Muscle of leg (tissue), 16 donors: ENCODE data around the gene EID1. TPM values are rescaled to one million over a fixed set of nuclear protein-coding genes. Genes with fewer than 3 reads are reported as not detected.

Source experiments
- DNase-seq: peaks from one replicate; pipeline ENCODE4 v3.0.0; 2013
- H3K27ac ChIP-seq: one replicate; pipeline ENCODE4 v1.5.1; 2013; ENCODE audit warnings: mild to moderate bottlenecking, low read length, control low read depth
- H3K27me3 ChIP-seq: one replicate; pipeline ENCODE4 v1.6.1; 2013; ENCODE audit warnings: low read length; ENCODE audit not compliant: control insufficient read depth, insufficient read depth
- H3K36me3 ChIP-seq: one replicate; pipeline ENCODE4 v1.6.1; 2013; ENCODE audit warnings: low read length; ENCODE audit not compliant: control insufficient read depth, insufficient read depth
- H3K4me1 ChIP-seq: one replicate; pipeline ENCODE4 v1.6.1; 2013; ENCODE audit warnings: low read length; ENCODE audit not compliant: control insufficient read depth, insufficient read depth
- H3K4me3 ChIP-seq: one replicate; pipeline ENCODE4 v1.5.1; 2013; ENCODE audit warnings: low read length, control low read depth
- H3K9me3 ChIP-seq: replicated peaks from 2 replicates; pipeline ENCODE4 v1.6.1; 2013; ENCODE audit warnings: low read depth, low read length; ENCODE audit not compliant: control insufficient read depth
- WGBS: methylation state at CpG from one replicate; pipeline ENCODE4 v1.1.5; 2013; ENCODE audit warnings: missing lambda C conversion rate; ENCODE audit not compliant: insufficient coverage; 5-methylcytosine and 5-hydroxymethylcytosine counted together
- long read RNA-seq, 11 donors: transcript quantifications; one replicate each; lab custom pipeline, GENCODE V29; 2026
- polyA plus RNA-seq, 8 donors: library from polyadenylated mRNA; unstranded; fragments of 120-200 nt; gene quantifications; one replicate each; pipeline versions ENCODE4 v1.2.1 to v1.2.3, GENCODE V29; 2013; ENCODE audit warnings: inconsistent platforms in 1 of 8, low replicate concordance in 1 of 8; ENCODE audit not compliant: insufficient read length in 8 of 8, insufficient read depth in 1 of 8
- total RNA-seq: library from RNA; stranded (reverse); fragments of 120-200 nt; gene quantifications from one replicate; pipeline ENCODE4 v1.2.4, GENCODE V29; 2013

EID1 gene
- 269 TPM for total RNA-seq
- polyA plus RNA-seq = 100 to 1,000 TPM; 225 to 371 (median 311) TPM
- long read RNA-seq, donor 1, transcript EID1-201 (1 exons, 2,298 nt) = major isoform, 122 of 122 reads
- long read RNA-seq, donor 1, partial matches to known transcripts = 0 of 122 reads
- long read RNA-seq, donor 1, other reads (novel, unspliced or antisense) = 0 of 122 reads
- long read RNA-seq, donor 2, transcript EID1-201 (1 exons, 2,298 nt) = major isoform, 30 of 30 reads
- long read RNA-seq, donor 2, partial matches to known transcripts = 0 of 30 reads
- long read RNA-seq, donor 2, other reads (novel, unspliced or antisense) = 0 of 30 reads
- long read RNA-seq, donor 3, transcript EID1-201 (1 exons, 2,298 nt) = major isoform, 262 of 262 reads
- long read RNA-seq, donor 3, partial matches to known transcripts = 0 of 262 reads
- long read RNA-seq, donor 3, other reads (novel, unspliced or antisense) = 0 of 262 reads
- long read RNA-seq, donor 4, transcript EID1-201 (1 exons, 2,298 nt) = major isoform, 177 of 177 reads
- long read RNA-seq, donor 4, partial matches to known transcripts = 0 of 177 reads
- long read RNA-seq, donor 4, other reads (novel, unspliced or antisense) = 0 of 177 reads
- long read RNA-seq, donor 5, transcript EID1-201 (1 exons, 2,298 nt) = major isoform, 740 of 740 reads
- long read RNA-seq, donor 5, partial matches to known transcripts = 0 of 740 reads
- long read RNA-seq, donor 5, other reads (novel, unspliced or antisense) = 0 of 740 reads
- long read RNA-seq, donor 6, transcript EID1-201 (1 exons, 2,298 nt) = major isoform, 436 of 436 reads
- long read RNA-seq, donor 6, partial matches to known transcripts = 0 of 436 reads
- long read RNA-seq, donor 6, other reads (novel, unspliced or antisense) = 0 of 436 reads
- long read RNA-seq, donor 7, transcript EID1-201 (1 exons, 2,298 nt) = major isoform, 410 of 410 reads
- long read RNA-seq, donor 7, partial matches to known transcripts = 0 of 410 reads
- long read RNA-seq, donor 7, other reads (novel, unspliced or antisense) = 0 of 410 reads
- long read RNA-seq, donor 8, transcript EID1-201 (1 exons, 2,298 nt) = major isoform, 221 of 221 reads
- long read RNA-seq, donor 8, partial matches to known transcripts = 0 of 221 reads
- long read RNA-seq, donor 8, other reads (novel, unspliced or antisense) = 0 of 221 reads
- long read RNA-seq, donor 9, transcript EID1-201 (1 exons, 2,298 nt) = major isoform, 282 of 282 reads
- long read RNA-seq, donor 9, partial matches to known transcripts = 0 of 282 reads
- long read RNA-seq, donor 9, other reads (novel, unspliced or antisense) = 0 of 282 reads
- long read RNA-seq, donor 10, transcript EID1-201 (1 exons, 2,298 nt) = major isoform, 400 of 400 reads
- long read RNA-seq, donor 10, partial matches to known transcripts = 0 of 400 reads
- long read RNA-seq, donor 10, other reads (novel, unspliced or antisense) = 0 of 400 reads
- long read RNA-seq, donor 11, transcript EID1-201 (1 exons, 2,298 nt) = major isoform, 258 of 258 reads
- long read RNA-seq, donor 11, partial matches to known transcripts = 0 of 258 reads
- long read RNA-seq, donor 11, other reads (novel, unspliced or antisense) = 0 of 258 reads

- H3K4me3 ChIP-seq = peak within 1 kb of the TSS; percentile 80
- DNase-seq = peak; percentile 98
- peaks cover 5% of the 10 kb centered on the region for H3K36me3 ChIP-seq
- H3K9me3 ChIP-seq = no peaks in the 10 kb centered on the region
- H3K27me3 ChIP-seq = no peaks in the 10 kb centered on the region
- peaks cover 2% of the 10 kb centered on the region for H3K4me1 ChIP-seq
- peak within 1 kb of the TSS; percentile 97 for H3K27ac ChIP-seq
- under 1% methylated on average over 58 of the region's 58 CpGs for WGBS
These were observed at the start of gene EID1 for GRCh38 chr15:48877630-48878595. Gene EID1 (plus strand): TSS chr15:48878134. CDS start chr15:48878177, 43 bp downstream.

GRCh38 chr15:48828471-48828870, 49.5 kb upstream of the EID1 start:
- WGBS = no CpG with 5 or more reads among the region's 4 CpGs

GRCh38 chr15:48828906-48829305, 49.0 kb upstream of the EID1 start:
- Histone ChIP-seq H3K9me3 (peaks cover 7% of the 10 kb centered on the region), H3K36me3 (no peaks in the 10 kb centered on the region), H3K4me1 (no peaks in the 10 kb centered on the region), H3K27me3 (no peaks in the 10 kb centered on the region), H3K4me3 (no peak overlapping the region), H3K27ac (no peak overlapping the region)
- no peak for DNase-seq

More at GRCh38 chr15:48828471-48828870, 49.5 kb upstream of the EID1 start:
- no peak for DNase-seq
- peaks cover 7% of the 10 kb centered on the region for H3K9me3 ChIP-seq
- H3K4me3 ChIP-seq = no peak overlapping the region
- no peak overlapping the region for H3K27ac ChIP-seq
- H3K4me1 ChIP-seq = no peaks in the 10 kb centered on the region
- no peaks in the 10 kb centered on the region for H3K27me3 ChIP-seq
- H3K36me3 ChIP-seq = no peaks in the 10 kb centered on the region

GRCh38 chr15:48832648-48833047, 45.3 kb upstream of the EID1 start:
- no peak for DNase-seq
- H3K27ac ChIP-seq = no peak overlapping the region
- no peaks in the 10 kb centered on the region for H3K27me3 ChIP-seq
- no peak overlapping the region for H3K4me3 ChIP-seq
- peaks cover 7% of the 10 kb centered on the region for H3K9me3 ChIP-seq
- H3K36me3 ChIP-seq = no peaks in the 10 kb centered on the region
- H3K4me1 ChIP-seq = no peaks in the 10 kb centered on the region

- no peak for DNase-seq
- H3K4me3 ChIP-seq = no peak overlapping the region
- no peaks in the 10 kb centered on the region for H3K27me3 ChIP-seq
- peaks cover 7% of the 10 kb centered on the region for H3K9me3 ChIP-seq
- H3K4me1 ChIP-seq = no peaks in the 10 kb centered on the region
- no peaks in the 10 kb centered on the region for H3K36me3 ChIP-seq
- H3K27ac ChIP-seq = no peak overlapping the region
These were observed 44.3 kb upstream of the EID1 start for GRCh38 chr15:48833526-48834239.

- no peaks in the 10 kb centered on the region for H3K36me3 ChIP-seq
- peaks cover 7% of the 10 kb centered on the region for H3K9me3 ChIP-seq
- H3K4me1 ChIP-seq = no peaks in the 10 kb centered on the region
- peak; percentile 28 for DNase-seq
- WGBS = 100% methylated on average over 2 of the region's 5 CpGs
- no peaks in the 10 kb centered on the region for H3K27me3 ChIP-seq
- H3K27ac ChIP-seq = no peak overlapping the region
- no peak overlapping the region for H3K4me3 ChIP-seq
These were observed 43.2 kb upstream of the EID1 start for GRCh38 chr15:48834756-48835155.

- H3K4me1 ChIP-seq = no peaks in the 10 kb centered on the region
- WGBS = 93% methylated on average over 5 of the region's 6 CpGs
- no peak for DNase-seq
These were observed 35.4 kb upstream of the EID1 start for GRCh38 chr15:48842501-48842900.

GRCh38 chr15:48845123-48845522, 32.8 kb upstream of the EID1 start:
- Histone ChIP-seq H3K27me3 (no peaks in the 10 kb centered on the region), H3K4me1 (no peaks in the 10 kb centered on the region), H3K27ac (no peak overlapping the region), H3K4me3 (no peak overlapping the region), H3K9me3 (no peaks in the 10 kb centered on the region), H3K36me3 (no peaks in the 10 kb centered on the region)
- no peak for DNase-seq
- no CpG with 5 or more reads among the region's 1 CpG for WGBS

More at GRCh38 chr15:48842501-48842900, 35.4 kb upstream of the EID1 start:
- H3K4me3 ChIP-seq = no peak overlapping the region
- no peaks in the 10 kb centered on the region for H3K27me3 ChIP-seq
- H3K9me3 ChIP-seq = no peaks in the 10 kb centered on the region
- no peak overlapping the region for H3K27ac ChIP-seq
- no peaks in the 10 kb centered on the region for H3K36me3 ChIP-seq
